GM15510 (cell line): ENCODE measurements around the gene CCND1.

Experiments
- POLR2A ChIP-seq: IDR thresholded peaks from 3 replicates; pipeline ENCODE4 v1.6.1; 2011; ENCODE audit warnings: borderline replicate concordance; ENCODE audit not compliant: insufficient read length; ENCODE audit errors: extremely low read depth

CCND1 gene

DNA sequence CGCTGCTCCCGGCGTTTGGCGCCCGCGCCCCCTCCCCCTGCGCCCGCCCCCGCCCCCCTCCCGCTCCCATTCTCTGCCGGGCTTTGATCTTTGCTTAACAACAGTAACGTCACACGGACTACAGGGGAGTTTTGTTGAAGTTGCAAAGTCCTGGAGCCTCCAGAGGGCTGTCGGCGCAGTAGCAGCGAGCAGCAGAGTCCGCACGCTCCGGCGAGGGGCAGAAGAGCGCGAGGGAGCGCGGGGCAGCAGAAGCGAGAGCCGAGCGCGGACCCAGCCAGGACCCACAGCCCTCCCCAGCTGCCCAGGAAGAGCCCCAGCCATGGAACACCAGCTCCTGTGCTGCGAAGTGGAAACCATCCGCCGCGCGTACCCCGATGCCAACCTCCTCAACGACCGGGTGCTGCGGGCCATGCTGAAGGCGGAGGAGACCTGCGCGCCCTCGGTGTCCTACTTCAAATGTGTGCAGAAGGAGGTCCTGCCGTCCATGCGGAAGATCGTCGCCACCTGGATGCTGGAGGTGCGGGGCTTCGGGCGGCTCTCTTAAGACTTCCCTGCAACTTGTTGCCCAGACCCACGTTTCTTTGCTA lies at the start of gene CCND1:
Gene CCND1, plus strand, starts transcription at position 162 of the 587 bp plus-strand sequence. Its CDS starts 158 bp downstream, at position 320.
- TF ChIP-seq POLR2A: no peak

GRCh38 chr11:69592986-69593650 lies 47.8 kb upstream of the CCND1 start:
- no peak for TF ChIP-seq POLR2A

DNA sequence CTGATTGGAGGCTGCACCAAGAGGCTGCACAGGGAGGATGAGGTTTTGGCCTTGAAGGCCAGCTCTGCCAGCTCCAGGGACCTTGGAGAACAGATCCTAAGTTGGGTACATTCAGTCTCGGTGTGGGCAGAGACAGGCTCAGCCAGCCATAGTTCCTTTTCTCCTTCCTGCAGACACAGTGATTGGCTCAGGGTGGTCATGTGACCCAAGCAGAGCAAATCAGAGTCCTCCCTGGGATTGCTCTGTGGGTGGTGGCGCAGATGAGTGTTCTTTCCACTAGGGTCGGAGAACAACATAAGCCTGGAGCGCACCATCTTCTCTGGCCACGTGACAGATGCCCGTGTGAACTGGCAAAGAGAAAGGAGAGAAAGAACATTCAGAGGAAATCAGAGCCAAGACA lies 47.1 kb upstream of the CCND1 start:
- TF ChIP-seq POLR2A: no peak

- no peak for TF ChIP-seq POLR2A
Measured at GRCh38 chr11:69594481-69594880, 46.5 kb upstream of the CCND1 start.

DNA sequence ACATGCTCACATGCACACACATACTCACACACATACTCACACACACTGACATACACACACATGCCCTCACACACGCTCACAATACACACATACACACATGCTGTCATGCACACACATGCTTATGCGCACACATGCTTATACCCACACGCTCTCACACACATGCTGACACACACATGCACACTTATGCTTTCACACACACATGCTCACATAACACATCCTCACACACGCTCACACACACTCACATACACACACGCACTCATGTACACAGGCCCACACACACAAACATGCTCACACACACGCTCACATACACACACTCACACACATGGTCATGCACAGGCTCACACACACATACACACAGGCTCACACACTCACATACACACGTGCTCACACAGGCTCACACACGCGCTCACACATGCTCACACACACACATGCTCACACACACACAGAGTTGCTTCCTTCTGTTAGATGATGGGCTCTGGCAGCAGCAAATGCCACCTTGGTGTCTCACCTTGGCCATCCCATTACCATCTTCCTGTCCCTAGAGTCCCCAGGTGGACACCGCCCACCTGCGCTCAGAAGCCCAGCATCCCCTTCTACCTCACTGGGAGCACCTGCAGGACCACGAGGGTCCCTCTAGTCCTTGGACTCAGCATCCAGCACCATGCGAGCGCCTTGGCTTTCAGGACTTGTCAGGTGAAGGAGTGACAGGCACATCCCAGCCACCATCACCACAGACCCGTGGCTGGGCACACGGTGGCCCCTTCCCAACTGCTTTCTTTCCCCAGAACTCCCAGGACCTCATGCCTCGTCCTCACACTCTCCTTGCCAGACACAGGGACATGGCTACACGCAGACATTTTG lies 44.9 kb upstream of the CCND1 start:
- no peak for TF ChIP-seq POLR2A

DNA sequence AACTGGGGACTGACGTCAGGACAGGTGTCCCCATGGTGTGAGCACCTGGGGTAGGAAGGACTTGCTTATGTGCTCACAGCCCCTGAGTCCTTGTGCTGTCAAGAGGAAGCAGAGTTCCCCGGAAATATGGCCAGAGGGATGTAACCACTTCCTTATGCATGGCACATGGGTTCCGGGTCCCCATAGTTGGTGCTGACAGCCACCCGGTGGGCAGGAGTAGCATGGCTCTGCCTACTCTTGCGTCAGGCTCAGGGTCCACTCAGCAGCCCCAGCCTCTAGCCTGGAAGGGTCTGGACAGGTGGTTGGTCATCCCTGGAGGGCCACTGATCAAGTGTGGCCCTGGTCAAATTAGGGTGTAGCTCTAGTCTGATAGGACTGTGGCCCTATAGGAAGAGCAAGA lies 42.8 kb upstream of the CCND1 start:
- no peak for TF ChIP-seq POLR2A

DNA sequence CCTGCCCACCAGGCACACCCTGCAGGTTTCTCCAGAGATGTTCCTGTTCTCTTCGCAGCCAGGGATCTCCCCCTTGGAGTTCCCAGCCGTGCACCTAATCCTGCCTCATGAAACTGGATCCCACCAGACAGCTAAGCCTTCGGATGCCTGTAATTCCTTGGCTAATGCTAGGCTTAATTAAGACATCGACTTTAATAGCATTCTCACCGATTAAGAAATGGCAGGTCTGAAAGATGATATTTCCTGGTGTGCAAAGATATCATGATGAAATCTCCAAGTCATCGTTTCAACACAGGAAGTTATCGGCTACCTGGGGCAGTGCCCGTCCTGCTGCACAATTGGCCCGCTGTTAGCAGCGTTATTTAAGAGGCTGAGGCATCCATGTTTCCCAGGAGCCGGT lies 41.5 kb upstream of the CCND1 start:
- no peak for TF ChIP-seq POLR2A

DNA sequence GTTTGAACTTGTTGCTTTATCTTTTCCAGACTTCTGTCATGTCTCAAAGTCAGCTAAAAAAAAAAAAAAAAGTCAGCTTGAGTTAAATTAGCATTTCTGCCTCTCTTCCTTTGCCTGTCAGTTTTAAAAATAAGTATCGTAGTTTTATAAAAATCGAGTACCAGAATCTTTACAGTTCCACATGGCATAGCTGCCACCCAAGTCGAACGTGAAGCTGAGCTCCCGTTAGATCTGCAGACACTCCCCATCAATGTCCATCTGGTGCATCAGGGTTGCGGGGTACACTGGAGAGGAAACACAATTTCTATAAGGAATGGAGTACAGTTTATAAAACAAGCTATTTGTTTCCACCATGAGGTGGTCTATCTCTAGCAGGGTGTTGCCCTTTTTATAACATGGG lies 41.0 kb upstream of the CCND1 start:
- no peak for TF ChIP-seq POLR2A

- TF ChIP-seq POLR2A: no peak
Measured at GRCh38 chr11:69601011-69601975, 39.7 kb upstream of the CCND1 start.

- no peak for TF ChIP-seq POLR2A
Measured at GRCh38 chr11:69603111-69603836, 37.7 kb upstream of the CCND1 start.

DNA sequence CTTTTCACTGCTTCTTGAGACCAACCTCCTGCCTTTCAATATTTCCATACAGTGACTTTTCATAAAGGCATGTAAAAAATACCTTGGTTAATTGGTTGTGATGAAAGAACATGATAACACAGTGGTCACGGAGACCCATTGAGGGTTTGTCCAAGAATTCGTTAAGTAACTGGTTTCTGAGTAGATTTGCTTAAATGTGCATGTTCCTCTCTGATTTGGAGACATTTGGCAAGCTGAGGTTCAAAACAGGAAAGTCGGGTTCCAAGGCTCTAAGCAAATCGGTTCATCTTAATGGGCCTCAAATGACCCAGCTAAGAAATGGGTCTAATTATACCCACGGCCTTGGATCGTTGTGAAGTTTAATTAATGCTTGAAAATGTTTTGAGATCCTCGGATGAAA lies 36.9 kb upstream of the CCND1 start:
- TF ChIP-seq POLR2A: no peak

DNA sequence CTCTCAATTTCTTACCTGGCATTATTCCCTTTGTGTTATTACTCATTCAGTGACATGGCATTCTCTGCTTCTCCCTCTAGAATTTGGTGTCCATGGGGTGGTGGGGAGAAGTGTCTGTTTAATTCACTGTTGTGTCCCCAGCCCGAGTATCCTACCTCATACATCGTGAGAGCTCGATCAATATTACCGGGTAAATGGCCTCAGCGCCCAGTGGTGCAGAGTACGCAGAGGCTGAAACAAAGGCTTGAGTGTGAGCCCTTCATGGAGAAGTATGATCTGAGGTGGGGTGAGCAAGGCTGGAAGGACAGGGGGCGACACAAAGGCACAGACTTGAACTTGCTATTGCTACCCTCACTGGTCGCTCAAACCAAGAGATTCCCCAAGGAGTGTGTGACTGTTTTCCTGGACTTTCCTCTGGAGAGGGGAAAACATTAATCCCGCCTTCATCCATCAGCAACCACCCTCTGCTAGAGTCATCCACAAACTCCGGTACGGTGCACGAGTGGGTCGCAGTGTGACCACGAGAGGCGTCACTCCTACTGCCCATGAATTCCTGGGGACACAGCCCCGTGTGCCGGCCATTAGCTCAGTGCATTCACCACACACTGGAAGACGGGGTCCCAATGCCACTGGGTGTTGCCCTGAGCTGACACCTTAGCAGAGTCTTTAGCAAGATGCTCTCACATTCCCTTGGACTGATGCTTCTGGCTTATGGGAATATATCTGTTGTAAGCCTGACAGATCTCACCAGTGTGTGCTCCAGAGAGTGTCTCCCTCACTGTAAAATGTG lies 35.0 kb upstream of the CCND1 start:
- TF ChIP-seq POLR2A: no peak

GRCh38 chr11:69609351-69609750 lies 31.6 kb upstream of the CCND1 start:
- no peak for TF ChIP-seq POLR2A
